Testis (tissue), 2 donors: ENCODE data around the gene DAAM2.

ENCODE experiments used
- CTCF ChIP-seq, 3 experiments: fragments of 450-650 bp in 2 of 3; fragments of 200-600 bp in 1 of 3; sonication (generic) in 1 of 3; IDR thresholded peaks; one replicate each; pipeline ENCODE4 v1.5.1; 2016 to 2019; ENCODE audit warnings: antibody characterized with exemption in 3 of 3, mild to moderate bottlenecking in 2 of 3, moderate library complexity in 1 of 3
- POLR2A ChIP-seq: fragments of 450-650 bp; IDR thresholded peaks from one replicate; pipeline ENCODE4 v1.6.1; 2017; ENCODE audit warnings: antibody characterized with exemption, mild to moderate bottlenecking, moderate library complexity

GRCh38 chr6:39880594-39880993 lies 88.4 kb downstream of the DAAM2 start:
- TF ChIP-seq POLR2A (no peak), CTCF (IDR thresholded peaks at IDR 0.05) (no peak)
